ENCODE results near the gene ALG9. TPM values are rescaled to one million over a fixed set of nuclear protein-coding genes. Genes with fewer than 3 reads are reported as not detected.

ALG9 gene
- total and polyA plus RNA-seq, 2 donors (not counting 3 experiments of a cell fraction or from before 2014, with no cell fraction given): 29.1 to 29.4 TPM

- peak overlapping the region; percentile 93 for H3K27ac ChIP-seq (ENCODE audit: insufficient read depth, low read depth, low read length)
- H3K36me3 ChIP-seq (ENCODE audit: control insufficient read depth in 2 of 2, extremely low read depth in 1 of 2, insufficient read depth in 2 of 2, low read length in 2 of 2): no peaks in the 10 kb centered on the region
- H3K4me1 ChIP-seq (ENCODE audit: control insufficient read depth, extremely low read depth, insufficient read depth, low read length): peaks cover 21% of the 10 kb centered on the region
- no peaks in the 10 kb centered on the region for H3K9me3 ChIP-seq (replicated peaks; ENCODE audit: control insufficient read depth, insufficient read depth, low read length)
- peak overlapping the region; percentile 86 for H2AFZ ChIP-seq (ENCODE audit: low read depth, low read length)
- intact Hi-C loops (cut with micrococcal nuclease) (loop anchor here (2.0 kb wide), 2 partner anchors 296 to 348 kb away; partner anchors contain the start of genes BCO2 and PTS), dilution Hi-C loops (cut with MboI; ENCODE audit: extremely low pct_ligation_motif_present, low sequenced_read_pairs) (no loop called here)
- no peak for FAIRE-seq
- H3K27me3 ChIP-seq (ENCODE audit: control insufficient read depth in 2 of 2, insufficient read depth in 2 of 2, low read length in 2 of 2): no peaks in the 10 kb centered on the region
- TF ChIP-seq MAX (IDR thresholded peaks at IDR 0.05; ENCODE audit: insufficient read depth, insufficient read length) (no peak), CTCF (IDR thresholded peaks at IDR 0.05; ENCODE audit: extremely low read depth in 1 of 2, insufficient read depth in 1 of 2, low read depth in 1 of 2, low read length in 2 of 2) (no peak), FOS (IDR thresholded peaks at IDR 0.05; ENCODE audit: borderline replicate concordance, insufficient read depth, low read length) (no peak), JUN (IDR thresholded peaks at IDR 0.05; ENCODE audit: borderline replicate concordance, insufficient read depth, insufficient read length, low read depth) (no peak), POLR2A (IDR thresholded peaks at IDR 0.05; ENCODE audit: low read depth, low read length) (no peak), GATA2 (IDR thresholded peaks at IDR 0.05; ENCODE audit: insufficient read depth, insufficient read length, low read depth, low read length) (no peak), EZH2 (IDR thresholded peaks at IDR 0.05; ENCODE audit: borderline replicate concordance, low read depth, low read length, severe bottlenecking) (no peak), POLR2AphosphoS5 (IDR thresholded peaks at IDR 0.05; ENCODE audit: insufficient read depth, low read depth, low read length) (no peak), MYC (IDR thresholded peaks at IDR 0.05; ENCODE audit: low read depth, low read length) (no peak)
- BruUV-seq (replicated peaks): TSS peak; percentile 68
- POLR2A ChIA-PET: no interaction called here
- no peaks in the 10 kb centered on the region for H4K20me1 ChIP-seq (replicated peaks; ENCODE audit: control insufficient read depth, extremely low read depth, insufficient read depth, low read length)
- peak overlapping the region; percentile 53 to 84 (median 62) for H3K4me3 ChIP-seq (replicated peaks in 1 of 3; ENCODE audit: insufficient read depth in 1 of 3, low read depth in 1 of 3, low read length in 3 of 3)
- no peaks in the 10 kb centered on the region for H3K79me2 ChIP-seq (ENCODE audit: control insufficient read depth, insufficient read depth, low read length)
- peak overlapping the region; percentile 92 for H3K4me2 ChIP-seq (ENCODE audit: insufficient read depth, low read length)
- no peaks in the 10 kb centered on the region for H3K9me1 ChIP-seq (replicated peaks; ENCODE audit: control insufficient read depth, extremely low read depth, insufficient read depth, low read length)
- peak overlapping the region; percentile 95 for H3K9ac ChIP-seq (replicated peaks; ENCODE audit: extremely low read depth, insufficient read depth, low read length)
- CTCF ChIA-PET: interaction anchor here (0.8 to 1.7 kb wide), 3 partner anchors 48 to 104 kb away, joined by 3 to 10 read pairs (median 5); no protein-coding TSS in a partner anchor
- DNase-seq (ENCODE audit: low read depth, low spot score): no peak
These were observed 7.0 kb upstream of the ALG9 start for GRCh38 chr11:111878385-111878848.

All from endothelial cell of umbilical vein (primary cell).